ENCODE results near the gene ALDH1L1. TPM values are rescaled to one million over a fixed set of nuclear protein-coding genes. Genes with fewer than 3 reads are reported as not detected.

Gene ALDH1L1
- total RNA-seq, 4 donors from 2014 or later, result 5.9 to 32.2 (median 16.1) TPM

- in situ Hi-C loops (cut with MboI; ENCODE audit: low pct_ligation_motif_present in 1 of 4, low pct_unique_long_range_greater_than_20kb in 1 of 4, low sequenced_read_pairs in 3 of 4), result no loop called here
- no peak for DNase-seq
- whole genome bisulfite sequencing, 2 donors (ENCODE audit: low coverage in 1 of 2), result 88 to 89% methylated on average over 4 of the region's 4 CpGs
- Histone ChIP-seq H3K27ac (no peak overlapping the region), H3K4me1 (no peaks in the 10 kb centered on the region), H3K36me3 (no peaks in the 10 kb centered on the region), H3K9me3 (no peaks in the 10 kb centered on the region), H3K4me3 (no peak overlapping the region), H3K27me3 (no peaks in the 10 kb centered on the region)
- intact Hi-C loops (cut with DNase I; ENCODE audit: low total_unique reads), result no loop called here
- no peak for TF ChIP-seq POLR2AphosphoS5 (IDR thresholded peaks at IDR 0.05)
- no peak for TF ChIP-seq CTCF (IDR thresholded peaks at IDR 0.05)
- no peak for TF ChIP-seq EP300 (IDR thresholded peaks at IDR 0.05; ENCODE audit: low read depth)
- no peak for TF ChIP-seq POLR2A (IDR thresholded peaks at IDR 0.05)
These were observed 17.0 kb upstream of the ALDH1L1 start for GRCh38 chr3:126197343-126197742.

- H3K4me3 ChIP-seq, result no peak overlapping the region
- no peak for DNase-seq
- intact Hi-C loops (cut with DNase I; ENCODE audit: low total_unique reads) (no loop called here), in situ Hi-C loops (cut with MboI; ENCODE audit: low pct_ligation_motif_present in 1 of 4, low pct_unique_long_range_greater_than_20kb in 1 of 4, low sequenced_read_pairs in 3 of 4) (no loop called here)
- 80 to 81% methylated on average over 1 of the region's 1 CpG for WGBS, 2 donors (ENCODE audit: low coverage in 1 of 2)
- H3K27ac ChIP-seq, result no peak overlapping the region
- H3K36me3 ChIP-seq, result no peaks in the 10 kb centered on the region
- no peaks in the 10 kb centered on the region for H3K9me3 ChIP-seq
- no peaks in the 10 kb centered on the region for H3K4me1 ChIP-seq
- TF ChIP-seq POLR2AphosphoS5 (IDR thresholded peaks at IDR 0.05), result no peak
- TF ChIP-seq POLR2A (IDR thresholded peaks at IDR 0.05), result no peak
- no peak for TF ChIP-seq EP300 (IDR thresholded peaks at IDR 0.05; ENCODE audit: low read depth)
- no peak for TF ChIP-seq CTCF (IDR thresholded peaks at IDR 0.05)
- H3K27me3 ChIP-seq, result no peaks in the 10 kb centered on the region
These were observed 14.4 kb upstream of the ALDH1L1 start for GRCh38 chr3:126194713-126195305.

GRCh38 chr3:126191246-126191645 is 10.9 kb upstream of the ALDH1L1 start:
- Histone ChIP-seq H3K4me1 (no peaks in the 10 kb centered on the region), H3K27ac (no peak overlapping the region), H3K27me3 (no peaks in the 10 kb centered on the region), H3K36me3 (no peaks in the 10 kb centered on the region), H3K9me3 (no peaks in the 10 kb centered on the region), H3K4me3 (no peak overlapping the region)
- in situ Hi-C loops (cut with MboI; ENCODE audit: low pct_ligation_motif_present in 1 of 4, low pct_unique_long_range_greater_than_20kb in 1 of 4, low sequenced_read_pairs in 3 of 4), result no loop called here
- TF ChIP-seq CTCF (IDR thresholded peaks at IDR 0.05), result no peak
- no peak for TF ChIP-seq EP300 (IDR thresholded peaks at IDR 0.05; ENCODE audit: low read depth)
- no peak for TF ChIP-seq POLR2AphosphoS5 (IDR thresholded peaks at IDR 0.05)
- TF ChIP-seq POLR2A (IDR thresholded peaks at IDR 0.05), result no peak
- intact Hi-C loops (cut with DNase I; ENCODE audit: low total_unique reads), result no loop called here
- WGBS, 2 donors (ENCODE audit: low coverage in 1 of 2), result 92 to 100% methylated on average over 1 to 4 of the region's 4 CpGs
- no peak for DNase-seq

GRCh38 chr3:126187920-126188319 is 7.5 kb upstream of the ALDH1L1 start:
- no peak overlapping the region for H3K4me3 ChIP-seq
- H3K36me3 ChIP-seq, result no peaks in the 10 kb centered on the region
- DNase-seq, result no peak
- H3K9me3 ChIP-seq, result no peaks in the 10 kb centered on the region
- H3K27me3 ChIP-seq, result no peaks in the 10 kb centered on the region
- 78 to 83% methylated on average over 4 of the region's 4 CpGs for WGBS, 2 donors (ENCODE audit: low coverage in 1 of 2)
- no peaks in the 10 kb centered on the region for H3K4me1 ChIP-seq
- intact Hi-C loops (cut with DNase I; ENCODE audit: low total_unique reads), result no loop called here
- no peak overlapping the region for H3K27ac ChIP-seq
- TF ChIP-seq CTCF (IDR thresholded peaks at IDR 0.05) (no peak), EP300 (IDR thresholded peaks at IDR 0.05; ENCODE audit: low read depth) (no peak), POLR2A (IDR thresholded peaks at IDR 0.05) (no peak), POLR2AphosphoS5 (IDR thresholded peaks at IDR 0.05) (no peak)
- in situ Hi-C loops (cut with MboI; ENCODE audit: low pct_ligation_motif_present in 1 of 4, low pct_unique_long_range_greater_than_20kb in 1 of 4, low sequenced_read_pairs in 3 of 4), result no loop called here

All from transverse colon (tissue), 4 donors.